Gastroesophageal sphincter (tissue), 3 donors: Measurements from ENCODE around the gene C5orf58.

Source experiments
- CTCF ChIP-seq, 4 experiments: fragments of 200-600 bp in 2 of 4; fragments of 450-650 bp in 2 of 4; sonication (generic) in 1 of 4; IDR thresholded peaks; one replicate each; pipeline ENCODE4 v1.5.1; 2017 to 2019; ENCODE audit warnings: antibody characterized with exemption in 4 of 4, mild to moderate bottlenecking in 2 of 4, moderate library complexity in 2 of 4
- EP300 ChIP-seq: sonication (generic); formaldehyde crosslinking; IDR thresholded peaks from one replicate; pipeline ENCODE4 v1.6.1; 2017; ENCODE audit warnings: antibody characterized with exemption, mild to moderate bottlenecking
- POLR2A ChIP-seq, 2 donors: fragments of 450-650 bp; IDR thresholded peaks; one replicate each; pipeline ENCODE4 v1.6.1; 2017; ENCODE audit warnings: antibody characterized with exemption in 2 of 2, mild to moderate bottlenecking in 2 of 2, moderate library complexity in 1 of 2

GRCh38 chr5:170226661-170227060, 6.1 kb upstream of the C5orf58 start:
- TF ChIP-seq POLR2A (IDR thresholded peaks at IDR 0.05) (no peak), CTCF (IDR thresholded peaks at IDR 0.05) (no peak), EP300 (no peak)
